Effector memory CD8-positive, alpha-beta T cell (primary cell): ENCODE results near the gene SMIM9.

Experiments
- ATAC-seq: fragments of 150-1000 bp; cut with Tn5 transposase; replicated peaks from 2 replicates; pipeline ENCODE4 v1.10.0; 2021; ENCODE audit warnings: mild to moderate bottlenecking, moderate library complexity
- DNase-seq, 3 experiments: peaks; one replicate each; pipeline ENCODE4 v3.0.0; 2021
- H3K27ac Mint-ChIP-seq, 2 donors: one replicate each; pipeline ENCODE4 v1.8.0; 2022; ENCODE audit warnings: mild to moderate bottlenecking in 2 of 2, mixed read lengths in 2 of 2, moderate library complexity in 2 of 2
- H3K27me3 Mint-ChIP-seq, 2 donors: one replicate each; pipeline ENCODE4 v1.8.0; 2022; ENCODE audit warnings: mixed read lengths in 2 of 2
- H3K36me3 Mint-ChIP-seq: one replicate; pipeline ENCODE4 v1.8.0; 2022; ENCODE audit warnings: mild to moderate bottlenecking, moderate library complexity, mixed read lengths; ENCODE audit not compliant: insufficient read depth
- H3K4me1 Mint-ChIP-seq, 2 donors: one replicate each; pipeline ENCODE4 v1.8.0; 2022; ENCODE audit warnings: low read depth in 2 of 2, mixed read lengths in 2 of 2
- H3K4me3 Mint-ChIP-seq, 2 donors: one replicate each; pipeline ENCODE4 v1.8.0; 2022; ENCODE audit warnings: mild to moderate bottlenecking in 2 of 2, mixed read lengths in 2 of 2, moderate library complexity in 2 of 2
- H3K9me3 Mint-ChIP-seq, 2 donors: one replicate each; pipeline ENCODE4 v1.8.0; 2022; ENCODE audit warnings: mixed read lengths in 2 of 2

SMIM9 gene

DNA sequence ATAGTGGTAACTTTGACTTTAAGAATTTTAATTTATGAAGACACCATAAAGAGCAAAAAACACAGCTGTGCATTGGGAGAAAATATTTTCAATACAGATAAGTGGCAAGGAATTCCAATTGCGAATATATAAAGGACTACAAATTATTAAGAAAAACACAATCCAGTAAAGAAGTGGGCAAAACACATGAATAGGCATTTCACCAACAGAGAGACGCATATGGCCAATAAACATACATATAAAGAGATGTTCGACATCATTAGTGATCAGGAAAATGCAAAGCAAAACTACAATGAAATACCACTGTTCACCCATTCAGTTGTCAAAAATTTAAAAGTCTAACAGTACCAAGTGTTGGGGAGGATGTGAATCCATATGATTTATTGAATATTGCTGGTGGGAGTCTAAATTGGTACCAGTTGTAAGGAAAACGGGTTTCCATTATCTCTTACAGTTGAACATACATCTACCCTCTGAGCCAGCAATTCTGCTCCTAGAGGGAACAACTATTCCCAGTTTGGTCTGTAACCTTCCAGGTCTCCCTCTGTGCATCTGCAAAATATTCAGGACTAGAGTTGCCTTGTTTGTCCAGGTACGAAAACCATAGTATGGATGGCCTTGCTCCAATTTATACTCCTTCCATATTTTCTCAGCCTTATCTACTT lies 27.5 kb downstream of the SMIM9 start:
- Mint-ChIP-seq H3K9me3 (no peaks in the 10 kb centered on the region), H3K4me3 (no peak overlapping the region), H3K27ac (no peak overlapping the region), H3K4me1 (peaks cover 6 to 11% of the 10 kb centered on the region in 2 donors), H3K36me3 (peaks cover 3% of the 10 kb centered on the region), H3K27me3 (peaks cover under 1% of the 10 kb centered on the region in 2 donors)
- DNase-seq (no peak), ATAC-seq (no peak)

DNA sequence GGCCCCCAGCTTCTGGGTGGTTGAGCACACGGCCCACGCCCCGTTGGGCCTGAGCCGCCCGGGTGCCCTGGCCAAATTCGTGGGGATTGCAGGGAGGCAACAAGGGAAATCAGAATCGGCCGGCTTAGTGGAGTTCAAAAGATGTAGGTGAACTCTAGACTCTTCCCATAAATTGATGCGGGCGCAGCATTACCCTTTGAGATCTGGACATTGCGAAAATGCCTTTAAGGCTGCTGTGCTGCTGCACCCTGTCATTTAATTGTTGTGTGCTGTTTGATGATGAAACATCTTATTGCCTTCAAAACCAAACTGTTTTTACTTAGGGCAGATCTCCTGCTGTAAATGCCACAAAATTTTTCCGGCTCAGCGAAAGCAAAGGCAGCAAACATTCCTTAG lies 28.8 kb downstream of the SMIM9 start:
- no peak for ATAC-seq
- peaks cover 6 to 11% of the 10 kb centered on the region in 2 donors for H3K4me1 Mint-ChIP-seq
- H3K4me3 Mint-ChIP-seq, result peak overlapping the region; percentile 82 to 84
- H3K36me3 Mint-ChIP-seq, result peaks cover 3% of the 10 kb centered on the region
- peak overlapping the region in 1 of 2 donors; percentile 81 for H3K27ac Mint-ChIP-seq
- peak in 1 of 3 experiments; percentile 4 for DNase-seq
- no peaks in the 10 kb centered on the region for H3K9me3 Mint-ChIP-seq
- no peaks in the 10 kb centered on the region for H3K27me3 Mint-ChIP-seq

GRCh38 chrX:154804957-154805695 lies 29.3 kb downstream of the SMIM9 start, which contains the start of gene MPP1:
MPP1 (minus strand) TSS chrX:154805485; CDS start chrX:154805373, 112 bp downstream.
- no peaks in the 10 kb centered on the region for H3K27me3 Mint-ChIP-seq
- peak within 1 kb of the TSS in 1 of 2 donors; percentile 81 for H3K27ac Mint-ChIP-seq
- H3K4me3 Mint-ChIP-seq, result peak within 1 kb of the TSS; percentile 82 to 84
- ATAC-seq, result peak; percentile 98
- peaks cover 6 to 11% of the 10 kb centered on the region in 2 donors for H3K4me1 Mint-ChIP-seq
- peak; percentile 67 to 78 (median 78) for DNase-seq
- peaks cover 3% of the 10 kb centered on the region for H3K36me3 Mint-ChIP-seq
- H3K9me3 Mint-ChIP-seq, result no peaks in the 10 kb centered on the region

DNA sequence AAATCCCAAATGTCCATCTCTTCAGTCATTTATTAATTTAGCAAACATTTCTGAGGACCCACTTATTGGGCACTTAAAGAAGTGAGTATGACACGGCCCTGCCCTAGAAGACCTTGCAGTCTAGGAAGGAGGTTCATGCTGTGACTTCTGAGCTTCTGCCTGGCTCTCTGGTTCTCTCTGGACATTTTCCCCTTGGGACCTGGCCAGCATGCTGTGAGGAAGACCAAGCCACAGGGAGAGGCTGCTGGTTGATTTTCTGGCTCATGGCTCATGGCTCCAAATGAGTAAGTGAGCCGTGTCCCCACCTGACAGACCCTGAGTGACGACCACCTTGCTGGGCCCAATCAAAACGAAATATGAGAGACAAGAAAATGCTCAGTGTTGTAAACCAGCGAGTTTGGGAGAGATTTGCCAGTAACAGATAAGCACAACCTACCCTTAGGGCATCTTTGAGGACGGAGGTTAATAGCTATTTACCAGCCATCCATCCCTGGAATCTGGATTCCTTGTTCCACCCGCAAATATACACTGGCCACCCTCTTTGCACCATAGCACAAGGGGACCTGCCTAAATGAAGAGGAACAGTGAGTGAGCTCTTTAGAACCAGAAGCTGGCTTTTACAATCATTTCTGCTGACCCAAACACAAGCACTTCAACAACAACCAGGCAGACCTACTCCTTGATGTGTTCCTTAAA lies 30.1 kb downstream of the SMIM9 start:
- ATAC-seq, result no peak
- peak overlapping the region; percentile 82 to 84 for H3K4me3 Mint-ChIP-seq
- no peak for DNase-seq
- H3K27ac Mint-ChIP-seq, result no peak overlapping the region
- H3K9me3 Mint-ChIP-seq, result no peaks in the 10 kb centered on the region
- H3K27me3 Mint-ChIP-seq, result no peaks in the 10 kb centered on the region
- H3K4me1 Mint-ChIP-seq, result peaks cover 6 to 11% of the 10 kb centered on the region in 2 donors
- H3K36me3 Mint-ChIP-seq, result peaks cover 3% of the 10 kb centered on the region

GRCh38 chrX:154802947-154803346 lies 31.5 kb downstream of the SMIM9 start:
- Mint-ChIP-seq H3K4me1 (peaks cover 6 to 14% of the 10 kb centered on the region in 2 donors), H3K27ac (no peak overlapping the region), H3K4me3 (no peak overlapping the region), H3K9me3 (no peaks in the 10 kb centered on the region), H3K36me3 (peaks cover 3% of the 10 kb centered on the region), H3K27me3 (no peaks in the 10 kb centered on the region)
- no peak for DNase-seq
- no peak for ATAC-seq

DNA sequence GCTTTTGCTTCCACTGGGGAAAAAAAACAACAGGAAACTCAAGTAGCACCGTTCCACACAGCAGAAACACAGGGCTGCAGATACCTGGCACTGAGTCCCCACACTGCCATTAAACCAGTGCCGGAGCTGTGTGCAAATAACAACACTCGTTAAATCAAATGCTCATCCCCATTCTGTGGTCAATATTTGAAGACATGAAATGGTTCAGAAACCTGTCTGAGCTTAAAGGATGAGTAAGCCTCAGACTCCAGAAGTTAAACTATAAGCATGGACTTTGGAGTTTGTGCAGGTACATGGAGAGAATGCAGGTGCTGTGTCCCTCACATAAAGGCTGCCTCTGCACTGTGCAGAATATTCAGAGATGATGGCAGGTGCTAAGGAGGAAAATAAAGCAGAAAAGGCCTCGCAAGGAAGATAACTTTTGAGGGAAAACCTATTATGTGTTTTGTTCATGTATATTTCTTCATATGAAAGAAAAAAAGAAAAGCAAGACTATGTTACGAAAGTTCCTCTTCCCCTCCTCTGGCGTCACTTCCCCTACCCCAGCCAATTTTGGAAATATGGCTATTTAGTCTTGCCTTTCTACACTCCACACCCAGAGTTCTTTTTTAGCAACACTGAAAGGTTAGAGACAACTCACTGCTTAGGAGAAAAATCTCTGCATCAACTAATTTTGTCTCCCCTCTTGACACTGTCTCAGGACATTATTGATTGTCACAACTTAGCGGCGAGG lies 33.8 kb downstream of the SMIM9 start:
- ATAC-seq (no peak), DNase-seq (no peak)
- Mint-ChIP-seq H3K27ac (no peak overlapping the region), H3K4me1 (peaks cover 6 to 10% of the 10 kb centered on the region in 2 donors), H3K27me3 (no peaks in the 10 kb centered on the region), H3K36me3 (peaks cover 6% of the 10 kb centered on the region), H3K9me3 (no peaks in the 10 kb centered on the region), H3K4me3 (no peak overlapping the region)

DNA sequence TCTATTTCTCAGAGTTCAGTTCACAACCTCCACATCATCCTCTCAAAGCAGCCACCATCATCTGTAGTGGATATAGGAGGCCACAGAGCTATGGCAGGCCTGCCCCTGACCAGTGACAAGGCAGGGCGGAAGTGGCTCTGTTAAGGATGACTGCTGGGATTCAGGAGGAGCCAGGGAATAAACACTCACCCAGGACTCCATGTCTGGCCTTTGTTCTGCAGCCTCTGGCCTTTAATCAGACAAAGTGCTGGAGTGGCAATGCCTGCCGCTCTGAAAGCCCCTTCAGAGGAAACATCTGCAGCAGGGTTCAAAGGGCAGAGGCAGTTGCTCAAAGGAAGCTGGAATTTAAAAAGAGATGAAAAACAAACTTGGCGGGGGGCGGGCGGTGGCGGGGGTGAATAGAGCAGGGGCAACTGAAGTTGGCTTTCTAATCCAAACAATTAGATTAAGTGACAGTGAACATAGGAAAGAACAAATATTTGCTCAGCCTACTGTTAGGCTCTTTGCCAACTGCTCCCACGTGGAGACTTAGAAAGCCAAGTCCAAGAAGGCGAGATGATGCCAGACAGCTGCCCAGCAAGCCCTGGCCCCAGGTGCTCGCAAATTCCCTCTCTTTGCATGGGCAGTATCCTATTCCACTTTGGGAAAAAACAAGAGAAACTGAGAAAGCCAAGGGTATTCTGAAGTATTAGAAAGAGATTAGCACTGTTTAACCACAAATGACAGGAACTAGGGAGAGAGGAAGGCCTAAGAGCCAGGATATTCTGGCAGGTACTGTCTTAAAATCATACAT lies 34.7 kb downstream of the SMIM9 start:
- Mint-ChIP-seq H3K9me3 (no peaks in the 10 kb centered on the region), H3K36me3 (peaks cover 6% of the 10 kb centered on the region), H3K27me3 (no peaks in the 10 kb centered on the region), H3K4me1 (peaks cover 3 to 7% of the 10 kb centered on the region in 2 donors), H3K27ac (no peak overlapping the region), H3K4me3 (no peak overlapping the region)
- ATAC-seq, result no peak
- DNase-seq, result no peak

- no peak for ATAC-seq
- Mint-ChIP-seq H3K36me3 (peaks cover 3% of the 10 kb centered on the region), H3K4me3 (no peak overlapping the region), H3K4me1 (peaks cover 0 to 4% of the 10 kb centered on the region in 2 donors), H3K27ac (no peak overlapping the region), H3K27me3 (no peaks in the 10 kb centered on the region), H3K9me3 (no peaks in the 10 kb centered on the region)
- DNase-seq, result no peak
These were observed 37.5 kb downstream of the SMIM9 start for GRCh38 chrX:154797006-154797405.

GRCh38 chrX:154795016-154795415 lies 39.4 kb downstream of the SMIM9 start:
- Mint-ChIP-seq H3K27ac (no peak overlapping the region), H3K9me3 (no peaks in the 10 kb centered on the region), H3K4me3 (no peak overlapping the region), H3K36me3 (peaks cover 3% of the 10 kb centered on the region), H3K4me1 (peaks cover 0 to 4% of the 10 kb centered on the region in 2 donors), H3K27me3 (no peaks in the 10 kb centered on the region)
- no peak for DNase-seq
- no peak for ATAC-seq

GRCh38 chrX:154793084-154793795 lies 41.2 kb downstream of the SMIM9 start:
- H3K9me3 Mint-ChIP-seq, result no peaks in the 10 kb centered on the region
- H3K27ac Mint-ChIP-seq, result no peak overlapping the region
- H3K36me3 Mint-ChIP-seq, result peaks cover 3% of the 10 kb centered on the region
- DNase-seq (no peak), ATAC-seq (no peak)
- no peaks in the 10 kb centered on the region for H3K4me1 Mint-ChIP-seq
- H3K27me3 Mint-ChIP-seq, result no peaks in the 10 kb centered on the region
- no peak overlapping the region for H3K4me3 Mint-ChIP-seq

DNA sequence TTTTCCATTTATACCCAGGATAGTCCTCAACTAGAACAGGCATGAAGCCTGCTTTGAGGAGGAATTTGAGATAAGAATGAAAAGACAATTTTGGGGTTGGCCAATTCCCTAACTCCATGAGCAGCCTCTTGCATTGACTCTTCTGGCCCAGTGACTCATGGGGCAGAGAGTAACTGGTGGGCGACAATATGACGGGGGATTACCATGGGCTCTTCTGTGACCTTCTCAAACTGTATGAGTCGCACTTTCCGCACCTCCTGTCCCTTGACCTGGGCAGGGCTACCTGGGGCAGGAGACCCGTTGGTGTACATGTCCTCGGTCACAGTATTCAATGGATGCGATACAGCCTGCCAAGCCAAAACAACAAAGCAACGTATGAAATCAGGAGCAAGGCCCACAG lies 42.5 kb downstream of the SMIM9 start:
- Mint-ChIP-seq H3K27ac (no peak overlapping the region), H3K4me3 (no peak overlapping the region), H3K36me3 (peaks cover 3% of the 10 kb centered on the region), H3K27me3 (no peaks in the 10 kb centered on the region), H3K9me3 (no peaks in the 10 kb centered on the region), H3K4me1 (no peaks in the 10 kb centered on the region)
- DNase-seq, result no peak
- no peak for ATAC-seq

DNA sequence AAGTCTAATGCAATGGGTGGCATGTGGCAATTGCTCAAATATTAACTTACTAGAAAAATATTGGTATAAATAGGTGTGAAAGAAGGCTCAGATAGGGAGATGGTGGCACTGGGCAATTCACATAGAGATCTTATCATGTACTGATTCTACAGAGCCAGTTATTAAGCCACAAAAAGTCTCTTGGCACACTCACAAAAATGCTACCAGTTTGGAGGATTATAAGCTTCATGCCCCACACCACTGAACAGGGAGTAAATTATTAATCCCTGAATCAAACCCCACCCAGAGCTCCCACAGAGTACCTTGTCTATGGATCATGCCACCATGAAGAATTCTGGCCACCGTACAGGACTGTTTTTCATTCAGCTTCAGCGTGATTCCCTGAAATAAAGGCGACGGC lies 43.0 kb downstream of the SMIM9 start:
- Mint-ChIP-seq H3K27me3 (no peaks in the 10 kb centered on the region), H3K9me3 (no peaks in the 10 kb centered on the region), H3K36me3 (peaks cover 3% of the 10 kb centered on the region), H3K4me3 (no peak overlapping the region), H3K4me1 (no peaks in the 10 kb centered on the region), H3K27ac (no peak overlapping the region)
- no peak for DNase-seq
- ATAC-seq, result no peak
